ENCODE data around the gene AGAP1.

The AGAP1 gene

GRCh38 chr2:235640926-235641723, 147.3 kb downstream of the AGAP1 start:
- FAIRE-seq, result no peak

GRCh38 chr2:235641956-235642355, 148.1 kb downstream of the AGAP1 start:
- FAIRE-seq, result no peak

GRCh38 chr2:235642446-235643098, 148.7 kb downstream of the AGAP1 start:
- FAIRE-seq, result no peak

GRCh38 chr2:235643680-235644511, 150.1 kb downstream of the AGAP1 start:
- no peak for FAIRE-seq

- no peak for FAIRE-seq
Measured at GRCh38 chr2:235647264-235647663, 153.4 kb downstream of the AGAP1 start.

- FAIRE-seq, result no peak
Measured at GRCh38 chr2:235647877-235648276, 154.0 kb downstream of the AGAP1 start.

- no peak for FAIRE-seq
Measured at GRCh38 chr2:235649418-235649817, 155.6 kb downstream of the AGAP1 start.

- FAIRE-seq, result no peak
Measured at GRCh38 chr2:235651643-235652042, 157.8 kb downstream of the AGAP1 start.

- no peak for FAIRE-seq
Measured at GRCh38 chr2:235654103-235654813, 160.4 kb downstream of the AGAP1 start.

GRCh38 chr2:235658351-235659174, 164.7 kb downstream of the AGAP1 start:
- FAIRE-seq, result no peak

- no peak for FAIRE-seq
Measured at GRCh38 chr2:235659767-235660322, 166.0 kb downstream of the AGAP1 start.

GRCh38 chr2:235660484-235661082, 166.7 kb downstream of the AGAP1 start:
- FAIRE-seq, result no peak

GRCh38 chr2:235661167-235661937, 167.5 kb downstream of the AGAP1 start:
- no peak for FAIRE-seq

- FAIRE-seq, result no peak
Measured at GRCh38 chr2:235661952-235662351, 168.1 kb downstream of the AGAP1 start.

GRCh38 chr2:235663875-235664274, 170.0 kb downstream of the AGAP1 start:
- no peak for FAIRE-seq

GRCh38 chr2:235665661-235666212, 171.9 kb downstream of the AGAP1 start:
- no peak for FAIRE-seq

GRCh38 chr2:235666213-235666781, 172.5 kb downstream of the AGAP1 start:
- peak; percentile 84 for FAIRE-seq

- FAIRE-seq, result no peak
Measured at GRCh38 chr2:235668782-235669181, 174.9 kb downstream of the AGAP1 start.

- no peak for FAIRE-seq
Measured at GRCh38 chr2:235669269-235669831, 175.5 kb downstream of the AGAP1 start.

All from TTC549 (cell line).